HG03565 (cell line): ENCODE results near the gene CPNE7.

Source experiments
- ATAC-seq: cut with Tn5 transposase; IDR thresholded peaks from one replicate; pipeline ENCODE4 v1.9.1; 2021; ENCODE audit warnings: mild to moderate bottlenecking, moderate library complexity; ENCODE audit not compliant: unreplicated experiment

CPNE7 gene

DNA sequence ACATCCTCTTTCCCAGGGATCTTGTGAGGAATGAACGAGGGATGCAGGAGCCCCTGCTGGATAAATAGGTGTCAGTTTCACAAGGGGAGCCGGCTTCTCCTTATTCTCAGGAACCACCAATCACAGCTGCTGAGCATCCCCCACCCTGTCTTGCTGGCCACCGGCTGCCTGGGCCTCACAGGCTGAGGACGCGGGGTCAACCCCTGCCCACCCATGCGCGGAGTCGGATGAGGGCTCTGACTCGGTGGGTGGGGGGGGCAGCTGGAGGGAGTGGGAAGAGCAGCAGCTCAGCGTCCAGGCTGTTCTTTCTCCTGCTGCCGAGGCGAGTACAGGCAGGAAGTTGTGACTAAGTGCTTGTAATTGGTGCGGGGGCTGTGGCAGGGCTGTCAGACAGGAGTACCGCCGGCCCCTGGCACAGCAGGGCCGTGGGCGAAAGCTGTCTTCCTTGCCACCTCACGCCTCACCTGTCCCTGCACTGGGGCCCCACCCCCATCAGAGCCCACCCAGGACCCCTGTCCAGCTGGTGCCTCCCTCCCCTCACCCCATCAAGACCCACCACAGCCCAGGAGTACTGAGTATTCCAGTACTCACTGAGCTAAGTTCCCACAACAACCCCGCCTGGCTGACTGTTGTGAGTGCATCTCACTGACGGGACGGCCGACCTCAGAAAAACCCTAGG, 26.9 kb downstream of the CPNE7 start:
- no peak for ATAC-seq

DNA sequence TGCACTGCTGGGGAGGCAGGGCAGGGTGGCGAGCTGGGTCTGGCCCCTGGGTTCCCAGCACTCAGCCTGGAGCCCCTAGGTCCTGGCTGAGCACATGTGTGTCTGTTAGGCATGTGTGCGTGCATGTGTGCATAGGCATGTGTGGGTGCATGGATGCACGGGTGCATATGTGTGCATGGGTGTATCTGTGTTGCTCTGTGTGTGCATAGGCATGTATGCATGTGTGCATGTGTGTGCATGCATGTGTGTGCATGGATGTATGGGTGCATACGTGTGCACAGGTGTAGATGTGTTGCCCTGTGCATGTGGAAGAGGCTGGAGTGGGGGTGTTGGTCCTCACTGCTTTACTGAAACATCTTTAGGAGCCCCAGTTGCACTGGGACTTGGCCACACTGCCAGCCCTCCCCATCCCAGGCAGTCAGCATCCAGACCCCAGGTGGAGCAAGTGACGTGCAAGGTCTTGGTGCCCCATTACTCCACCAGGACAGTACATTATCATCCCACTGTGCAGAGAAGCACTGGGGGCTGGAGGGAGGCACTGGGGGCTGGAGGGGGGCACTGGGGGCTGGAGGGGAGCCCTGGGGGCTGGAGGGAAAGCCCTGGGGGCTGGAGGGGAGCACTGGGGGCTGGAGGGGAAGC, 27.5 kb downstream of the CPNE7 start:
- no peak for ATAC-seq

- no peak for ATAC-seq
Observed at GRCh38 chr16:89604764-89605163, 29.2 kb downstream of the CPNE7 start.

DNA sequence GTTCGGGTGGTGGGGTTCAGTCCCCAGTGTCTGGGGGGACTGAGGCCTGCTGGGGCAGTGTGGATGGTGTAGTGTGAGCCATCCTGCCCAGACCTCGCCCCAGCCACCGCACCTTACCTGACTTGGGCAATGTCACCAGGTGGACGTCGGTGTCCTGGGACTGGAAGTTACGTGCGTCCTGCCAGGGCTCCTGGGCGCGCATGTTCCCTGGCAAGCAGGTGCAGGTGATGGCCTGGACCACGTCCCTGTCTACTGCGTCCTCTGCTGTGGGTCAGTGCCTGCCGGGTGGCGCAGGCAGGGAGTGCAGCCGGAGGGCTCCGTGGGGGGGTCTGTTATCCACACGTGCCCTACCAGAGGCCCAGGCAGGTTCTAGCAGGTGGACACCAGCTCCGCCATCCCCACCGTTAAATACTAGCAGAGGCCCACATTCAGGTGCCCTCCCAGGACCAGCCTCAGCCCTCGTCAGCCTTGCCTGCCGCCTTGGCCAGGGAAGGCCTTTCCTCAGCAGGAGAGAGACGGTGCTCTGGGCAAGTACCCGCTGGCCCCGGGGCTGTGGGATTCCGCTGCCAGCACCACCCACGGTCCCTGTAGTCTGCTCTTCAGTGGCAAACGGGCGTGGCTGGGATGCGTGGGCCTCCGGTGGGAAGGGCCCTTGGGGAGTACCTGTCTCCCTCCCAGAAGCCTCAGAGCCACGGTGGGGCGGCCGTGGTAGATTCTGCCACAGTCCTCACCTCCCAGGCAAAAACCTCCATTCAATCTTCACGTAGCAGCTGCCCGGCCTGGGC, 29.8 kb downstream of the CPNE7 start:
- no peak for ATAC-seq

DNA sequence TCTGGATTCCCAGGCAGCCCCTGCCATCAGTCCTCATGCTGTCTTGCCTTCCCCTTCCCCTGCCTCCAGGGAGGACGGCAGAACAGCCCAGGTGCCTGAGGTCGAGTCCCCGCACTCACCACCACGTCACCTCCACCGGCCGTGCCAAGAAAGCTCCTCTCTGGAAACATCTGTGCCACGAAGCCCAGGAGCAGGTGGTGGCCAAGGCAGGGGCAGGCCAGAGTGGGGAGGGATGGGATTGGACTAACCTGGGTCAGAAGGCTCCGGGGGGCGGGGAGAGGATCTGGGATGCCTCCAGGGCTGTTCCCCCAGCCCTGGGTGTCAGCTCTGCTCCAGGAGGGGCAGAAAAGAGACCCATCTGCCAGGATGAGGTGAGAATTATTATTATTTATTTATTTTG, 30.4 kb downstream of the CPNE7 start:
- ATAC-seq, result no peak

GRCh38 chr16:89607453-89607852, 31.9 kb downstream of the CPNE7 start:
- ATAC-seq, result no peak

- ATAC-seq, result no peak
Observed at GRCh38 chr16:89607937-89608740, 32.6 kb downstream of the CPNE7 start.

DNA sequence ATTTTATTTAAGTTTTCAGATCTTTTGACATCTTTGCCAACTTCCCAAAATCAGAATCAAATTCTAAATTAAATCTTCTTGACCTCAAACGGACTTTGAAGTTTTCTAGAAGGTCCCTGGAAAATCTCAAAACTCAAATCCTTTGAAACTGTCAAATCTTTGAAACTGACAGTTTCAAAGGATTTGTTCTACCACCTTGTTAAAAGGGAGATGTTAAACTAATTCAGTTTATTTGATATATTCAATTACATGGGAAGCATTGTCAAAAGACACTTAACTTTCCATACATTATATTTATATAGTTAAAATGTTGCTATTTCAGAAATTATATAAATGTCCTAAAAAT, 34.5 kb downstream of the CPNE7 start:
- ATAC-seq, result no peak

DNA sequence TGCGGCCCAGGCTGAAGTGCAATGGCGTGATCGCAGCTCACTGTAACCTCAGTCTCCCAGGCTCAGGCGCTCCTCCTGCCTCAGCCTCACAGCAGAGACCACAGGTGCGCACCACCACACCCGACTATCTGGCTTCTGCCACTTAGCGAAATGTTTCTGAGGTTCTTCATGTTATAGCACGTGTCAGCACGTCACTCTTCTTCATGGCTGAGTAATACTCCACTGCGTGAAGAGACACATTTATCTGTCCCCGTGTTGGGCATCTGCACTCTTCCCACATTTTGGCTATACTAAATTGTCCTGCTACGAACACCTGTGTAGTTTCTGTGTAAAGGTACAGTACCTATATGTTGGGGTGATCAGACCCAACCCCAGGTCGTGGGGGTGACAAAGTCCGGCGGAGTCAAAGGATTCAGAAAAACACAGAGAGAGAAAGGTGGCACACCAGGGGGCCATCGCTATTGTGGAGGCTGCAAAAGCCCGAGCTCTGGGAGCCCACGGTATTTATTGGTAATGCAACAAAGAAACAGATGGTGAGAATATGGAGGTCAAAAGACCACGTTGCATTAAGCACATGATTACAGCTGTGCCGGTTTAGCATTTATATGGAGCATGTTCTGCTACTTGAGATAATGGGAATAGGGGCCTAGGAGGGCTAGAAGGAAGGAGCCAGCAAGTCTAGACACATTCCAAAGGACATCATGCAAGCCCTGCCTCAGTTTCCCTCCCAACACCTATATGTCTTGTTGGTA, 37.0 kb downstream of the CPNE7 start:
- no peak for ATAC-seq

DNA sequence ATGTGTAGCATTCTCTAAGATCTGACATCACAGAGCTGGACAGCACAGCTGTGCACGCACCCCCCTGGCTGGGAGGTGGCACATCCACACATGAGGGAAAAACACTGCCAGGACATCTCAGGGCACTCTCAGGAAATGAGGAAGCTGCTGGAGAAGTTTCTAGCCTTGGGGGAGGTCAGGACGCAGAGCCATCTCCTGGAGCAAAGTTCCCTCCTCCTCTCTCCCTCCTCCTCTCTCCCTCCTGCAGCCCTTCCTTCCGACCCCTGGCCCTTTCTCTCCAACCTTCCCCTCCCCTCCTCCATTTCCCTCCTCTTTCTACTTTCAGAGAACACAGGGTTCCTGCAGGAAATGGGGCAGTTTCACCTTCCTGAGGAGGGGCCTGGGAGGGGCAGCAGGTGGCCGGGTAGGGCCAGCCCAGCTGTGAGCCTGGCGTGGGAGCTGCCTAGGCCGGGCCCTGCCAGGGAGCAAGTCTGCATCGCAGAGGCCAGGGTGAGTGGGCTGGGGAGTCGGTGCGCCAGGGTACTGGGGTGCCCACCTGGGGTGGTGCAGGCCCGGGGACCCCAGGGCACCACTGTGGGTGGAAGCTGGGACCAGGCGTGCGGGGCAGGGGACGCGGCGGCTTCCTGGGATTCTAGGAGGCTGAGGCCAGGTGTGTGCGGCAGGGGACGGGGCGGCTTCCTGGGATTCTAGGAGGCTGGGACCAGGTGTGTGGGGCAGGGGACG, 37.8 kb downstream of the CPNE7 start, which contains the start of gene DPEP1:
DPEP1 (plus strand) TSS at position 412 of the 723 bp plus-strand sequence. CDS start 16,769 bp downstream, outside the sequence.
- no peak for ATAC-seq

DNA sequence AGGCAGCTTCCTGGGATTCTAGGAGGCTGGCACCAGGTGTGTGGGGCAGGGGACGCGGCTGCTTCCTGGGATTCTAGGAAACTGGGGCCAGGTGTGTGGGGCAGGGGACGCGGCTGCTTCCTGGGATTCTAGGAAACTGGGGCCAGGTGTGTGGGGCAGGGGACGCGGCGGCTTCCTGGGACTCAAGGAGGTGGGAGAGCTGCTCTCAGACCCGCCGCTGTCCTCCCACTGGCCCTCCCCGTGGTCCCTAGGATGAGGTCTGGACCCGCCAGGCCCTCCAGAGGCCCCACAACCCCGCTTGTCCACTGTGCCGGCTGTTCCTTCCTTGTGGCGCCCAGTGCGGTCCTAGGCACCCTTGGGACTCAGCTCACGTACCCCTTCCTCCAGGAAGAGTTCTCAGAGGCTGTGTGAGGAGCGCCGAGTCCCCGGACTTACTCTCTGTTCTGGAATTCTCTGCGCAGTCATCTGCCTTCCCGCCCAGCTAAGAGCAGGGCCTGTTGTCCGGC, 38.4 kb downstream of the CPNE7 start:
- ATAC-seq, result no peak

- no peak for ATAC-seq
Observed at GRCh38 chr16:89615176-89615575, 39.6 kb downstream of the CPNE7 start.

- no peak for ATAC-seq
Observed at GRCh38 chr16:89615596-89616090, 40.1 kb downstream of the CPNE7 start.

DNA sequence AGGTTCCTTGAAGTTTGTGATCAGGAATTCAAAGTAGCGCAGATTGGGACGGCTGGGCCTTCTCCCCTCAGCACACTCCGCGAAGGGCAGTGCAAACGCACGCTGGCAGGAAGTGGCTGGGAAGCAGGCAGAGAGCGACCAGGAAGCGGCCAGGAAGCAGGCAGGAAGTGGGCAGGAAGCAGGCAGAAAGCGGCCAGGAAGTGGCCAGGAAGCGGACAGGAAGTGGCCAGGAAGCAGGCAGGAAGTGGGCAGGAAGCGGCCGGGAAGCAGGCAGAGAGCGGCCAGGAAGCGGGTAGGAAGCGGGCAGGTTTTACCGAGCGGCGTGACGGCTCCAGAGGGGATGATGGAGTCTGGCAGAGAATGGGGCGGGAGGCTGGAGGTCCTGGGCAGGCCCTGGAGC, 41.1 kb downstream of the CPNE7 start:
- no peak for ATAC-seq

- ATAC-seq, result no peak
Observed at GRCh38 chr16:89617036-89617435, 41.5 kb downstream of the CPNE7 start.

GRCh38 chr16:89618109-89618998, 42.8 kb downstream of the CPNE7 start:
- ATAC-seq, result no peak

DNA sequence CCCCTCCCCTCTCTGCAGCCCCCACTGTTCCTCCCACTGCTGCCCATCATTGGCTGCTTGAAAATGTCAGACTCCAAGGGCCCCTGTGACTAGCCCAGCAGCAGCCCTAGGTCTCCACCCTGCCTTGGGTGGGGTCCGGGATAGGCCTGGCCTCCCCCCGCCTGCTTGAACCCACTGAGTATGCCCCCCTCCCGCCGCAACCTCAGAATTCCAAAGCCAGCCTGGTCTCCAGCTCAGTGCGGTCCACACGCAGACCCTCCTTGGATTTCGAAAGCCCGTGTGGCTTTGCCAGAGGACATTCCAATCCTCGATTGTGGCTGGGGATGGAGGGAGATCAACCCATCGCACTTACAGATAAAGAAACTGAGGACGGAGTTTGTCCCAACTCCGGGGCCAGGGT, 44.3 kb downstream of the CPNE7 start:
- ATAC-seq, result no peak

DNA sequence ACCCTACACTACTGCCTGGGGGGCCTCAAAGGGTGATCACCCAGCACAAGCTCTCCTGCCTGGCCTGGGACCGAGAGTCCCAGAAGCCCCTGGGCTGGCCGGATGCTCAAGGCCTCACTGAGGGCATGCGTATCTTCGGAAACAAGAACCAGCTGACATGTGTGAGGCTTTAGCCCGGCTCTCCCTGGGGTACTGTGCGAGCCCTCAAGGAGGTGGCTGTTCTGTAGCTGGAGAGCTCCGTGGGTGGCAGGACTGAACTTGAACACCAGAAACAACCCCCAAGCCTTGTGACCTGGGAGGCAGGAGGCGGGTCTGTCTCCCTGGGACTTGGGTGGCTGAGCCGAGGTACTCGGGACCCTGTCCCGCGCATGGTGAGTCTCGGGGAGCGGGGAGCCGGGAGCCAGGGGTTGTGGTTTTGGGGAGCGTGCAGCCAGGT, 44.9 kb downstream of the CPNE7 start:
- ATAC-seq, result no peak
